ENCODE results near the gene RAB9A. TPM values are rescaled to one million over a fixed set of nuclear protein-coding genes. Genes with fewer than 3 reads are reported as not detected.

Gene RAB9A
- total and polyA plus RNA-seq, 2 experiments from 2014 or later: 33.7 to 36.3 TPM

DNA sequence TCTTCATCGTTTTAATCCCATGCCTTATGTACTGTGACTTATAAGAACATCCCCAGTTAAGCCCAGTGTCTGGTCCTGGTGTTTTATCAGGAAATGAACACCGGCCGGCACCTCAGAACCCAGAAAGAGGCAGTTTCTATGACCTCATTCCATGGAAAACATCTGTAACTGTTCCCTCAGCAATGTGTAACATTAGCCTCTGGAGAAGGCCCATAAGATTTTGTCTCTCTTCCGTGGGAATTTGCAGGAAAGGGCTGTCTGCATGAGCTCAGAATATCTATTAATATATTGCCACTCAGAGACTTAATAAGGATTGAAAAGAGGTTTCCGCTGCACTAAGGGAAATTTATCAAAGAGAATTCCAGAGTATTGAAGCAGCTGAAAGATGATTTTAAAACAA lies 39.1 kb upstream of the RAB9A start:
- H3K27ac ChIP-seq: no peak overlapping the region
- TF ChIP-seq, protein P1, sequence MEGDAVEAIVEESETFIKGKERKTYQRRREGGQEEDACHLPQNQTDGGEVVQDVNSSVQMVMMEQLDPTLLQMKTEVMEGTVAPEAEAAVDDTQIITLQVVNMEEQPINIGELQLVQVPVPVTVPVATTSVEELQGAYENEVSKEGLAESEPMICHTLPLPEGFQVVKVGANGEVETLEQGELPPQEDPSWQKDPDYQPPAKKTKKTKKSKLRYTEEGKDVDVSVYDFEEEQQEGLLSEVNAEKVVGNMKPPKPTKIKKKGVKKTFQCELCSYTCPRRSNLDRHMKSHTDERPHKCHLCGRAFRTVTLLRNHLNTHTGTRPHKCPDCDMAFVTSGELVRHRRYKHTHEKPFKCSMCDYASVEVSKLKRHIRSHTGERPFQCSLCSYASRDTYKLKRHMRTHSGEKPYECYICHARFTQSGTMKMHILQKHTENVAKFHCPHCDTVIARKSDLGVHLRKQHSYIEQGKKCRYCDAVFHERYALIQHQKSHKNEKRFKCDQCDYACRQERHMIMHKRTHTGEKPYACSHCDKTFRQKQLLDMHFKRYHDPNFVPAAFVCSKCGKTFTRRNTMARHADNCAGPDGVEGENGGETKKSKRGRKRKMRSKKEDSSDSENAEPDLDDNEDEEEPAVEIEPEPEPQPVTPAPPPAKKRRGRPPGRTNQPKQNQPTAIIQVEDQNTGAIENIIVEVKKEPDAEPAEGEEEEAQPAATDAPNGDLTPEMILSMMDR (IDR thresholded peaks at IDR 0.05; ENCODE audit: low read depth, low read length): no peak
- no peak overlapping the region for H3K4me3 ChIP-seq

DNA sequence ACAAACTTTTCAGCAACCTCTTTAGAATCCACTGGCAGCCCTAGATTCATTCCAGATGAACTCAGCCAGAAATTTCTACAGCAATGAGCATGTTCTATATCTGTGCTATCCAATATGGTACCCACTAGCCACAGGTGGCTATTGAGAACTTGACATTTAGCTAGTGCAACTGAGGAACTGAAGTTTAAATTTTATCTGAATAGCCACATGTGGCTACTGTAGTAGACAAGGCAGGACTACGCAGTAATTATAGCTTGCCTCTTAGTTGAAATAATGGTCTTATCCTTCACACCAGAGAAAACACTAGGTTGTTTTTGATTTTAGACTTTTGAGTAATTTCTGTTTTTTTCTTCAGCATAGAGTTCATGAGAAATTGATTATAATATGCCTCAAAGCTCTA lies 38.6 kb upstream of the RAB9A start:
- H3K4me3 ChIP-seq: no peak overlapping the region
- H3K27me3 ChIP-seq: no peaks in the 10 kb centered on the region
- no peak for DNase-seq (ENCODE audit: low read depth in 1 of 2, low spot score in 1 of 2)
- no peak overlapping the region for H3K27ac ChIP-seq
- TF ChIP-seq, protein P1 (IDR thresholded peaks at IDR 0.05; ENCODE audit: low read depth, low read length): no peak
- H3K4me1 ChIP-seq (ENCODE audit: low read depth): no peaks in the 10 kb centered on the region
- no peaks in the 10 kb centered on the region for H3K9me3 ChIP-seq (ENCODE audit: low read depth)
- H3K36me3 ChIP-seq: no peaks in the 10 kb centered on the region

More for the DNA sequence above, 39.1 kb upstream of the RAB9A start:
- Histone ChIP-seq H3K4me1 (ENCODE audit: low read depth) (no peaks in the 10 kb centered on the region), H3K36me3 (no peaks in the 10 kb centered on the region), H3K9me3 (ENCODE audit: low read depth) (no peaks in the 10 kb centered on the region), H3K27me3 (no peaks in the 10 kb centered on the region)
- no peak for DNase-seq (ENCODE audit: low read depth in 1 of 2, low spot score in 1 of 2)

DNA sequence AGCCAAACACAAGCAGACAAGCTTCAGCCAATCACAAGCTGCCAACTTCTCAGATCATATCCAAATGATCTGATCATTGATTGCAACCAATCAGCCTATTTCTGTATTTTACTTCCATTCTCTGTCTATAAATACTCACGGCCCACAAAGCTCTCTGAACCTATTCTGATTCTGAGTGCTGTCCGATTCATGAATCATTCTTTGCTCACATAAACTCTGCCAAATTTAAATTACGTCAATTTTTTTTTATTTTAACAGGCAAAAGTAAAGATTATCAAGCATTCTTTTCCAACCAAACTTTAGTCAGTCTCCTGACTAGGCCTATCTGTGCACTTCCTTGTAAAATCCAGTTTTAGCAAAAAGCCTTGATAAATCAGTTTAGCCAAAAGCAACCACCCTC lies 37.8 kb upstream of the RAB9A start:
- H3K9me3 ChIP-seq (ENCODE audit: low read depth): no peaks in the 10 kb centered on the region
- H3K27me3 ChIP-seq: no peaks in the 10 kb centered on the region
- H3K4me1 ChIP-seq (ENCODE audit: low read depth): no peaks in the 10 kb centered on the region
- H3K27ac ChIP-seq: no peak overlapping the region
- TF ChIP-seq, protein P1 (IDR thresholded peaks at IDR 0.05; ENCODE audit: low read depth, low read length): no peak
- no peak overlapping the region for H3K4me3 ChIP-seq
- no peak for DNase-seq (ENCODE audit: low read depth in 1 of 2, low spot score in 1 of 2)
- H3K36me3 ChIP-seq: no peaks in the 10 kb centered on the region

DNA sequence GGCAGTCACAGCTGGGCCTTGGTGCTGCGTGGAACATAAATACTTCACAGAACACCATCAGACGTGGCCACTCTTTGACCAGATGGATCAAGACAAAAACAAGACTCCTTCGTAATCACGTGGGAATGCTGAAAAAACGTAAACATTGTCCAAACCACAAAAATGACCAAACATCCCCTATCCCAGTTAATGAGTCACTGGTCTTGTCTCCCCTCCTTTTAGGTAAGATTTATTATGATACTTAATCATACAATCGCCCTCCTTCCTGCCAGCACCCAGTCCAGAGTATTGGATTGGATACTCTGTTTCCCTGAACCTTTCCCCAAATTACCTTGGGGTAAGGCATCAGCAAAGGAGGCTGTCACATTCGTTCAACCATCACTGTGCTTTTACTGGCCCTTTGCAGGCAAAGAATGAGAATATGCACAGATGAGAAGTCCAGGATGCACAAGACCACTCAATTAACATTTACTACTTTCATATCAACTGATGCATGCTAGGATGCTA lies 36.6 kb upstream of the RAB9A start:
- Histone ChIP-seq H3K27me3 (no peaks in the 10 kb centered on the region), H3K4me3 (peak overlapping the region; percentile 26), H3K4me1 (ENCODE audit: low read depth) (no peaks in the 10 kb centered on the region), H3K9me3 (ENCODE audit: low read depth) (no peaks in the 10 kb centered on the region), H3K27ac (peak overlapping the region; percentile 17), H3K36me3 (no peaks in the 10 kb centered on the region)
- TF ChIP-seq, protein P1 (IDR thresholded peaks at IDR 0.05; ENCODE audit: low read depth, low read length): no peak
- peak in 1 of 2 donors; percentile 86 for DNase-seq (ENCODE audit: low read depth in 1 of 2, low spot score in 1 of 2)

DNA sequence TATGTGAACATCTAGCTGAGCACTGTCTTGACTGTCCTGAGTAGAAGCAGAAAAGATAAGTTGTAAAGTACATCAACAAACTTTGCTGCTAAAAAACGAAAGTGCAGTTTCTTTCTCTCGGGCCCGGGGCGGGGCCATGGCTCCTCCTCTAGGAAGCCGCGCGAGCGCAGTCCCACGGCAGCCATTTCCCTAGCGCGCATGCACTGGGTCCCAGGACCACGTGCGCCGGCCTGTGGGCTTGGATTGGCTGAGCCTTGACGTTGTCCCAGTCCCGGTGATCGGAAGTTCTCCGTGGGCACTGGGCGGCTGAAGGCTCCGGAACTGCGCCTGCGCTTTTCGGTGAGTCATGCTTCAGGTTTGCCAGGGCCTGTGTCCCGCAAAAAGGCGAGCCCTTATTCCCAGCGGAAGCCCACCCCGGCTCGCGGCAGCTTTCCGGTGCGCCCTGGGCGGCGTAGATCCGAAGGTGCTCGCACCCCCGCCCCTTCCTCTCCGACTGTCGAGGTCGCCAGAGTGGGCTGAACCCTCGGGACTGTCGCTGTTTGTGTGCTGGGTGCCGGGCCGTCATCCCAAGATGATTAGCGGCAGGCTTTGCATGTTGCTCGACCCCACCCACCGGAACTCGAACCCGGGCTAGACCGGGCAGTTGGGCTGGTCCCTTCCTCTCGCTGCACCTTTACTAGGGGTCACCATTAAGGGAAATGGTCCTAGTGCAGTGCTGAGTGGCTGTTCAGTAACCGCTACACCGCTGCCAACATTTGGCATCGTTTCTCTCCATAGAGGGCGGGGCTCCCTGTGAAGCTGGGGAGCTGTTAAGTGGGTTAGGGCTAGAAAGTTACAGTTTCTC lies 35.9 kb upstream of the RAB9A start, which contains the start of gene TCEANC:
Gene TCEANC, plus strand, starts transcription at position 292 of the 844 bp plus-strand sequence. CDS start 9,368 bp downstream, outside the sequence.
- Histone ChIP-seq H3K27ac (peak within 1 kb of the TSS; percentile 85), H3K36me3 (no peaks in the 10 kb centered on the region), H3K9me3 (ENCODE audit: low read depth) (no peaks in the 10 kb centered on the region), H3K4me3 (peak within 1 kb of the TSS; percentile 47), H3K4me1 (ENCODE audit: low read depth) (no peaks in the 10 kb centered on the region), H3K27me3 (no peaks in the 10 kb centered on the region)
- DNase-seq (ENCODE audit: low read depth in 1 of 2, low spot score in 1 of 2): peak; percentile 97 to 98
- TF ChIP-seq, protein P1 (IDR thresholded peaks at IDR 0.05; ENCODE audit: low read depth, low read length): no peak

Measured in cardiac muscle cell (in vitro differentiated cells and primary cell).